SH-SY5Y (cell line): ENCODE results near the gene ACD.

Experiments used
- GATA2 ChIP-seq: IDR thresholded peaks from 2 replicates; pipeline ENCODE4 v1.6.1; 2011; ENCODE audit warnings: mild to moderate bottlenecking, low read depth, low read length
- GATA3 ChIP-seq: IDR thresholded peaks from 2 replicates; pipeline ENCODE4 v1.6.1; 2011; ENCODE audit warnings: low read depth, mild to moderate bottlenecking, low read length, moderate library complexity

DNA sequence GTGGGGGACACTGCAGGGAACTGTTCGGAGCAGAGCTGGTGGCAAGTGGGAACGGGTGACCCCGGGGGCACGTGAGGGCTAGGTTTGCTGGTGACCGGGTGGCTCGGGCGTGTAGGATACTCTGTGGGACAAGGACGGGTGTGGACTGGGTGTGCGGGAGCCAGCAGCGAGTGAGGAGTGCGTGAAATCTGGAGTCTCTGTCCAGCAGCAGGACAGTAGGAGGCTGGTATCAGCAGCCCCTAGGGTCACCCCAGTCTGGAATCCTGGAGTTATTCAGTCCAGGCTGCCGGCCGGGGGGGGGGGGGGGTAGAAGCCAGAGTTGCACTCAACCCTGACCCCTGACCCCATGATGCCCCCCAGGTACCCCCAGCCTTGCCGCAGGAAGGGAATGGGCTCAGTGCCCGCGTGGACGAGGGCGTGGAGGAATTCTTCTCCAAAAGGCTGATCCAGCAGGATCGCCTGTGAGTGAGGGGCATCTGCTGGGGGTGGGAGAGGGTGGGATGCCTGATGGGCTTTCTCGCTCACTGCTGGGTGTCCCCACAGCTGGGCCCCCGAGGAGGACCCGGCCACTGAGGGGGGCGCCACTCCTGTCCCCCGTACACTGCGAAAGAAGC, 6.2 kb downstream of the ACD start:
- TF ChIP-seq GATA2 (no peak), GATA3 (no peak)
